Keratinocyte (primary cell): ENCODE results near the gene GABRB1. TPM values are rescaled to one million over a fixed set of nuclear protein-coding genes. Genes with fewer than 3 reads are reported as not detected.

ENCODE experiments used
- DNase-seq: peaks from one replicate; pipeline ENCODE4 v3.0.0-alpha.2; 2011; ENCODE audit warnings: low read depth, missing footprints, low spot score
- FAIRE-seq: peaks from 2 replicates; lab custom pipeline; 2011; peaks lifted over from hg19 to GRCh38; lab: Jason Lieb, UNC
- H2AFZ ChIP-seq: 2 replicates; pipeline ENCODE4 v1.6.0; 2012; ENCODE audit warnings: low read length, control low read depth, inconsistent platforms; ENCODE audit not compliant: control insufficient read depth
- H3K27ac ChIP-seq: 2 replicates; pipeline ENCODE4 v1.5.1; 2011; ENCODE audit warnings: low read length; ENCODE audit not compliant: control insufficient read depth, insufficient read depth
- H3K27me3 ChIP-seq: 3 replicates; pipeline ENCODE4 v1.6.0; 2011; ENCODE audit warnings: low read length; ENCODE audit not compliant: control insufficient read depth, insufficient read depth; ENCODE audit errors: extremely low read depth
- H3K36me3 ChIP-seq, 2 experiments: 2 replicates in 1 of 2; 3 replicates in 1 of 2; pipeline ENCODE4 v1.5.1; 2011; ENCODE audit warnings: low read length in 2 of 2, mild to moderate bottlenecking in 1 of 2; ENCODE audit not compliant: control insufficient read depth in 2 of 2, insufficient read depth in 2 of 2; ENCODE audit errors: extremely low read depth in 1 of 2
- H3K4me1 ChIP-seq: 3 replicates; pipeline ENCODE4 v1.5.1; 2011; ENCODE audit warnings: low read length; ENCODE audit not compliant: control insufficient read depth, insufficient read depth; ENCODE audit errors: extremely low read depth
- H3K4me2 ChIP-seq: 3 replicates; pipeline ENCODE4 v1.6.0; 2011; ENCODE audit warnings: low read depth, low read length; ENCODE audit not compliant: control insufficient read depth, insufficient read depth; ENCODE audit errors: extremely low read depth
- H3K4me3 ChIP-seq, 3 experiments: fragments of 200-600 bp in 1 of 3; sonication (generic) in 1 of 3; 2 replicates in 2 of 3; 3 replicates in 1 of 3; pipeline ENCODE4 v1.5.1; 2011 to 2016; ENCODE audit warnings: low read length in 3 of 3, mild to moderate bottlenecking in 3 of 3, control low read depth in 2 of 3, inconsistent platforms in 1 of 3, low read depth in 1 of 3, mixed read lengths in 1 of 3, mixed run types in 1 of 3, moderate library complexity in 1 of 3; ENCODE audit not compliant: control insufficient read depth in 2 of 3, insufficient read depth in 2 of 3; ENCODE audit errors: extremely low read depth in 1 of 3
- H3K79me2 ChIP-seq: 2 replicates; pipeline ENCODE4 v1.6.0; 2012; ENCODE audit warnings: low read length; ENCODE audit not compliant: control insufficient read depth, insufficient read depth
- H3K9ac ChIP-seq: 3 replicates; pipeline ENCODE4 v1.6.0; 2011; ENCODE audit warnings: low read length; ENCODE audit not compliant: control insufficient read depth, insufficient read depth; ENCODE audit errors: extremely low read depth
- H3K9me1 ChIP-seq: 3 replicates; pipeline ENCODE4 v1.6.0; 2011; ENCODE audit warnings: low read length; ENCODE audit not compliant: control insufficient read depth, insufficient read depth; ENCODE audit errors: extremely low read depth
- H3K9me3 ChIP-seq: 2 replicates; pipeline ENCODE4 v1.5.1; 2012; ENCODE audit warnings: low read depth, low read length; ENCODE audit not compliant: control insufficient read depth
- H4K20me1 ChIP-seq: 3 replicates; pipeline ENCODE4 v1.6.0; 2011; ENCODE audit warnings: low read length; ENCODE audit not compliant: control insufficient read depth, insufficient read depth; ENCODE audit errors: extremely low read depth
- EZH2 ChIP-seq: IDR thresholded peaks from one replicate; pipeline ENCODE4 v1.6.1; 2012; ENCODE audit warnings: inconsistent platforms, mild to moderate bottlenecking, low read length, moderate library complexity
- dilution Hi-C: fragments of 300-500 bp; cut with MboI; formaldehyde crosslinking; loops from one replicate; pipeline ENCODE4 v1.7.0; 2020; ENCODE audit warnings: low sequenced_read_pairs; ENCODE audit not compliant: extremely low pct_ligation_motif_present
- polyA plus RNA-seq, 5 experiments: library from polyadenylated mRNA; depleted of rRNA in 3 of 5; stranded (reverse) in 3 of 5; stranded (forward) in 1 of 5; unstranded in 1 of 5; fragments of >200 nt; gene quantifications; 1 replicate in 1 of 5; 2 replicates in 3 of 5; 3 replicates in 1 of 5; pipeline versions ENCODE4 v1.2.1 to v1.2.3, GENCODE V29; 2011 to 2012; ENCODE audit warnings: missing spikeins in 2 of 5, low read depth in 1 of 5, low replicate concordance in 1 of 5
- TF ChIP-seq, protein P1 (sequence below), 3 experiments: IDR thresholded peaks in 1 of 3; conservative IDR thresholded peaks in 1 of 3; optimal IDR thresholded peaks in 1 of 3; 2 replicates in 2 of 3; 3 replicates in 1 of 3; pipeline versions ENCODE3 to v1.5.1; 2011; ENCODE audit warnings: low read length in 3 of 3, mild to moderate bottlenecking in 3 of 3, moderate library complexity in 2 of 3, control low read depth in 1 of 3, inconsistent platforms in 1 of 3; ENCODE audit not compliant: insufficient read depth in 2 of 3; ENCODE audit errors: extremely low read depth in 1 of 3

GABRB1 gene
- polyA plus RNA-seq, 1 donor (not counting 4 experiments of a cell fraction or from before 2014, with no cell fraction given), result not detected

DNA sequence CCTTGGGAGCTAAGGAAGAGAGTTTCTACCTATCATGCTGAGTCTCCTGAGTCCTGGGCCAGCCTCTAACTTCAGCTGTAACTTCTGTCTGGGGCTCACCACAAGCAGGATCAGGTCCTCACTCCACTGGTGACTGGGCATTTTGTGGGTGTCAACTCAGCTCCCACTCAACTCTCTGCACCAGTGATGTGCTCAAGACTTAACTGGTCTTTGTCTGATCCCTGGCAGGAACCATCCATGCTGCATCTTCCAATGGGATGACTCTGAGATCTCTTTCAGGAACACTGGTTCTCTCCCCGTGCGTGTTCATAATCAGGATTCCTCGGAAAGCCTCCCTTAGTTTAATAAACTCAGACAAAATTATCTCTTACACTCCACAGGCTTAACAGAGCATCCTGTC lies 349.8 kb downstream of the GABRB1 start:
- H3K27ac ChIP-seq, result no peak overlapping the region

GRCh38 chr4:47382846-47383360 lies 351.5 kb downstream of the GABRB1 start:
- TF ChIP-seq, protein P1, sequence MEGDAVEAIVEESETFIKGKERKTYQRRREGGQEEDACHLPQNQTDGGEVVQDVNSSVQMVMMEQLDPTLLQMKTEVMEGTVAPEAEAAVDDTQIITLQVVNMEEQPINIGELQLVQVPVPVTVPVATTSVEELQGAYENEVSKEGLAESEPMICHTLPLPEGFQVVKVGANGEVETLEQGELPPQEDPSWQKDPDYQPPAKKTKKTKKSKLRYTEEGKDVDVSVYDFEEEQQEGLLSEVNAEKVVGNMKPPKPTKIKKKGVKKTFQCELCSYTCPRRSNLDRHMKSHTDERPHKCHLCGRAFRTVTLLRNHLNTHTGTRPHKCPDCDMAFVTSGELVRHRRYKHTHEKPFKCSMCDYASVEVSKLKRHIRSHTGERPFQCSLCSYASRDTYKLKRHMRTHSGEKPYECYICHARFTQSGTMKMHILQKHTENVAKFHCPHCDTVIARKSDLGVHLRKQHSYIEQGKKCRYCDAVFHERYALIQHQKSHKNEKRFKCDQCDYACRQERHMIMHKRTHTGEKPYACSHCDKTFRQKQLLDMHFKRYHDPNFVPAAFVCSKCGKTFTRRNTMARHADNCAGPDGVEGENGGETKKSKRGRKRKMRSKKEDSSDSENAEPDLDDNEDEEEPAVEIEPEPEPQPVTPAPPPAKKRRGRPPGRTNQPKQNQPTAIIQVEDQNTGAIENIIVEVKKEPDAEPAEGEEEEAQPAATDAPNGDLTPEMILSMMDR (optimal IDR thresholded peaks at IDR 0.05 in 1 of 3, IDR thresholded peaks at IDR 0.05 in 1 of 3, conservative IDR thresholded peaks at IDR 0.05 in 1 of 3; ENCODE audit: extremely low read depth in 1 of 3, insufficient read depth in 2 of 3, low read length in 3 of 3), result no peak
- TF ChIP-seq EZH2, result no peak
- no peak overlapping the region for H3K4me3 ChIP-seq
- no peak overlapping the region for H3K4me2 ChIP-seq
- no peaks in the 10 kb centered on the region for H3K79me2 ChIP-seq
- no peak overlapping the region for H2AFZ ChIP-seq
- no peaks in the 10 kb centered on the region for H4K20me1 ChIP-seq
- H3K36me3 ChIP-seq, result no peaks in the 10 kb centered on the region
- dilution Hi-C loops, result no loop called here
- FAIRE-seq (peak; percentile 51), DNase-seq (no peak)
- H3K4me1 ChIP-seq, result no peaks in the 10 kb centered on the region
- H3K9me1 ChIP-seq, result no peaks in the 10 kb centered on the region
- peaks cover 6% of the 10 kb centered on the region for H3K27me3 ChIP-seq
- no peak overlapping the region for H3K27ac ChIP-seq
- no peak overlapping the region for H3K9ac ChIP-seq
- H3K9me3 ChIP-seq, result no peaks in the 10 kb centered on the region

More for the DNA sequence above, 349.8 kb downstream of the GABRB1 start:
- Histone ChIP-seq H3K9ac (no peak overlapping the region), H4K20me1 (no peaks in the 10 kb centered on the region), H3K36me3 (no peaks in the 10 kb centered on the region), H3K9me1 (no peaks in the 10 kb centered on the region), H2AFZ (no peak overlapping the region), H3K9me3 (no peaks in the 10 kb centered on the region), H3K4me1 (no peaks in the 10 kb centered on the region), H3K27me3 (peaks cover 6% of the 10 kb centered on the region), H3K4me2 (no peak overlapping the region), H3K79me2 (no peaks in the 10 kb centered on the region), H3K4me3 (no peak overlapping the region)
- dilution Hi-C loops, result no loop called here
- TF ChIP-seq, protein P1 (optimal IDR thresholded peaks at IDR 0.05 in 1 of 3, IDR thresholded peaks at IDR 0.05 in 1 of 3, conservative IDR thresholded peaks at IDR 0.05 in 1 of 3; ENCODE audit: extremely low read depth in 1 of 3, insufficient read depth in 2 of 3, low read length in 3 of 3), result no peak
- no peak for TF ChIP-seq EZH2
- no peak for FAIRE-seq
- no peak for DNase-seq
